ENCODE results near the gene DGKB.

Gene DGKB

DNA sequence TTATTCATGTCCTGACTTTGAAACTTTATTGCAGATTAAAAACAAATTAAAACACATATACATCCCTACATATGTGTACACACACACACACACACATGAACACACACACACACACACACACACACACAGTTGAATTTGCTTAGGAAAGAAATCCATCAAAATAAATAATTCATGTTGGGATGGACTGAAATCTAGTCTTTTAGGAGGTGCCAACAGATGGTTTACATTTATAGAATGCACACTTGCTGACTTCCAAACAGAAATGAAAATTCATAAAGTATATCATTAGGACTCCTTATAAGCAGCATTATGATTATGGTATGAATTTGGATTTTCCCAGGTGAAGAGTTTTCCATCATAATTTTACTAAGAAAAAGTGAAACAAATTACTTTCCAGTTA, 642.5 kb downstream of the DGKB start:
- DNase-seq = no peak

DNA sequence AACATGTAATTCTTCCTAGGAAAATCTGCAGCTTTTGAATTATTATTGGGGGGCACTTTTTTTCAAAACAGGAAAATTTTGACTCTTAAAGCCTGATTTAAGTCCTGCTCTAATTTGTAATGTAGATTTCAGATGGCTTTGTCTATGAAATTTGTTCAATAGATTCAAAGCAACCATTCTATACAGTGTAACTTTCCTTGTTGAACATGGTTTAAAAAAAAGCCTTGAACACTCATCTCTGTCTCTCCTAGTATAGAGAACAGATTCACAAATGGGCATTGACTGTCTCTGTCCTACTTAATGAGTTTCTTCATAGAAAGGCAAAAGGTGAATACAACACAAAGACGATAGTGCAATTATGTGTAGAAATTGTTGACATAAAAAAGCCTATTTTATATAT, 643.7 kb downstream of the DGKB start:
- no peak for DNase-seq

DNA sequence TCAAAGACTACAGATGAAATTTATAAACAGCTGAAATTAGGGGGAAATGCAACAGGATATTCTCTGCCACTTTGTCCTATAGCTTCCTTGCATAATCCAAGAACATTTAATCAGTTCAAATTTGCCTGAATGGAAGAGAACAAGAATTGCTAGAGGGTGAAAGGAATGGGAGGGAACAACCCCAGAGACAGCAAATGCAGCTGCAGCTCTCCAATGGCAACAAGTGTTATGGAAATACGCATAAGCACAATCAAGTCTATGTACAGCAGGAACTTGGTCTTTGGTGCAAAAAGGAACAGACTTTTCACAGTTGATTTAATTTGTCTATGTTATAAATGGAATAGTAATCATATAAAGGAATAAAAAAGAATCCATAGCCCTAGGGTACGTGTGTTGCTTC, 644.1 kb downstream of the DGKB start:
- no peak for DNase-seq

DNA sequence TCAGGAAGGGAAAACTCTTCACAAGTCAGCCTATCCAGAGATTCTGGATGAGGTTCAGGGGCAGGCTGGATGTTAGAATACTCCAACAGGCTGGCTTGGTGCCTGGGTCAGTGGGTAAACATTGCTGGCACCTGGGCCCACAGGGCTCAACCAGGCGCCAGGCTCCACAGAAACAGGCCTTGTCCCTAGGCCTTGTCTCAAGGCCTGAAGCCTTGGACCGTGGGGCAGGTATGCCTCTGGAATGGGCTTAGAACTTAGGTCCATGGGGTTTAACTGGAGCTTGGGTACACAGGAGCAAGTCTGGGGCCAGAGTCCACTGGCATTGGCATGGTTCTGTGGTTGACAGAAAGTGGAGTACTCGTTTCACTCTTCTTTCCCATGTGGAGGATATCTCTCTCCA, 650.1 kb downstream of the DGKB start:
- DNase-seq = no peak

DNA sequence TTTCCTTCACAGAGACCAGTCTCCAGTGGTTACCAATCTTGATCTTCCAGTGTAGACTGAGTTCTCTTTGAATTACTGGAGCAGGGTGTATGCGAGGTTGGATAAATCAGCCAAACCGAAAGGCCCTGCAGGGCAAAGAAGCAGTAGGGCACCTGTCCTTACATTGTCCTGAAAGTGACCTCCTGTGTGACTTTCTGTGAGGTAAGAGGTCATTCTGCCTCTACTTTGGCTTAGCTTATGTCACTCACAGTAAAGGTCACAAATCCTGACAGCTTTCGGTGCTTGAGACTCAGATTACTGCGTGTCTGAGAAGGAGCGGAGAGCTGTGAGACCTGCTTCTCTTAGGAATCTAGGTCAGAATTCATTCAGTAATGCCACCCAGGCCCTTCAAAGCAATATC, 660.4 kb downstream of the DGKB start:
- DNase-seq = no peak

DNA sequence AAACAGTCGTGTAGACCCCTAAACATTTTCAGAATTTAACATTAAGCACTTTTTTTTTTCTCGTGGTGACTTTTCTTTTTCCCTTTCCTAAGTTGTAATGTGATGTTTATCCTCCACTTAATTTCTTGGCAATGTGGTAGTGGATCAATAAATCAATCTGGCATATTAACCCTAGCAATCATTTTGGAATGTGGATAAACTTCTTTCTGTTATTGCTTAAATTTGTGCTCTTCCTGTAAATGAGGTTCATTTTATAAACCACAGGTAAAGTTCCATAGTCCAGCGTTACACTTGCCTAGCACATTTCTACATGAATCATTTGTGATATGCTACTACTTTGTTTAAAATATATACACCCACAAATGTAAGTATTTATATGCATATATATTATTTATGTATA, 665.7 kb downstream of the DGKB start:
- DNase-seq = no peak

DNA sequence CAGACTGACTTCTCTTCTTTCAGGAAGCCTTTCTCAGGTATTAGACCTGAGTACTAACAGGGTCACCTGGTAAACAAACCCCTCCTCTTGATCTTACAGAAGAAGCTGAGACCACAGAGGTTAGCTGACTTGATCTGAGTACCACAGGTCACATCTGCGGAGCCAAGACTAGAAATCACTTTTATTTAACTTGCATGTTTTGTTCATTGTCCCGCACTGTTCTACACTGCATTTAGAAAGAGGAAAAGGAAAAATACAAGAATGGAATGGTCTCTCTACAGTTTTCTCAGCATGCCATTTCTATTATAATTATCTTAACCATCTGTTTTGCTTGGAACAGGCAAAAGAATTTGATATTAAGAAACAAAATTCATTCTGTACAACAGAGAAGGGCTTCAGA, 667.5 kb downstream of the DGKB start:
- DNase-seq = no peak

DNA sequence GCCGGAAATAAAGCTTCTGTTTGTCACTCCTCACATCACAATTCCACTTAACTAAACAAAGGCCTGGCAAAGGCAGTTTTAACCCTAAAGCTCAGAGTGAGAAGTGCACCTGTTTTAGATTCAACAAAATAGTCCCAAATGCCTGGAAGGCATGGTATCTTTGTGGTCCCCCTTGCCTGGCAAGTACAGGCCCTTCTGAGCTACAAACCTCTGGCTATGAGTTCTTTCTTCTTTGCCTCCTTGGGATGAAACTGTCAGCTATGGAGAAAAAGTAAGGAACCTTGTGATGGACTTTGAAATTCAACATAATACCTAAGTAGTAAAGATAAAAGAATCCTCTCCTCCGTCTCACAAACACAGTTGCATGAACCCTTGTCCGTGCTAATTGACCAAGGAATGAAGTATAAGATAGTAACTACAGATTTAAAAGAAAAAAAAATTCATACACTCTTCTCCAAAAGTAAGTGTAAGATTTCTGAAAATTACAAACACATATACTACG, 668.6 kb downstream of the DGKB start:
- DNase-seq = no peak

DNA sequence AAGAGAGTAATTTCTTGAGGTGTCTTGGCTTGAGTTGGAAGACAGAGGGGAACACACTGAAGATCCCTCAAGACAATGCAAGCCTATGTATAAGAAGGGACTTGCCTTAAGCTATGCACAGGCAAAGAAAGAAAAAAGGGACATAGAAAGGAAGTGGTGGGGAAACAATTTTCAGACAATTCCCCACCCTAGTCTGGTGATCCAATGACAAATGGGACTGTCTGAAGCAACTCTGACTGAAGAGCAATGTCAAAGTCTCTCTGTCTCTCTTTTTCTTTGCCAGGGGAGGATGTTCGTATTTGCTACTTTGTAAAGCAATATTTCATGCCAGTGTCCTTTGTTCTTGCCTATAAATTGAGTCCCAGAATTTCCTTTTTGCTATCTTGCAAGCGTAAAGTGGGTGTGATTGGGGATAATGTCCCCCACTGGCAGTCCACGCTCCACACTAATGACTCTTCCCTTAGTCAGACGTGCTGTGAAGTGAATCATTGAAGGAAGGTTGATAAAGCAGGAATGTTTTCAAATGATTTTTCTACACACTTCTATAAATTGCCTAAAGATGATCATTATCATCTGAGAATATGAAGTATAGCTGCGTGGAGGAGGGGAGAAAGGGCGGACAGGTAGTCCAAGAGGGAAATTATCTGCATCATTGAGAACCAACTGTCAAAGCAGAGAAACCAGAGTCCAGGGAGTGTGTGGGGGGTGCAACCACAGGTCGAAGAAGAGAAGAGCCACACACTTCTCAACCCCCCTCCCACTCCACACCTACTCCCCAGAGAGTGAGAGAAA, 669.3 kb downstream of the DGKB start:
- no peak for DNase-seq

DNA sequence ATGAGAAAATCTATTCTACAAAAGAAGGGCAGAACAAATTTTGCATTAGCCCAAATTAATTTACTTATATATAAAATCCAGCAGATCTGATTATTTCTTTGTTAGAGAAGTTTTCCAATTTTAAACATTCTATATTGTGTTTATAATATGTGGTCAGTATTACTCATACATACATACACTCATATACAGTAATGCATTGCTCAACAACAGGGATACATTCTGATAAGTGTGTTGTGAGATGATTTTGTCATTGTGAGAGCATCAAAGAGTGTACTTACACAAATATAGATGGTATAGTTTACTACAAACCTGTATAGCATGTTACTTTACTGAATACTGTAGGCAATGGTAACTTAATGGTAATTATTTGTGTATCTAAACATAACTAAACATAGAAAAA, 673.5 kb downstream of the DGKB start:
- DNase-seq = no peak

DNA sequence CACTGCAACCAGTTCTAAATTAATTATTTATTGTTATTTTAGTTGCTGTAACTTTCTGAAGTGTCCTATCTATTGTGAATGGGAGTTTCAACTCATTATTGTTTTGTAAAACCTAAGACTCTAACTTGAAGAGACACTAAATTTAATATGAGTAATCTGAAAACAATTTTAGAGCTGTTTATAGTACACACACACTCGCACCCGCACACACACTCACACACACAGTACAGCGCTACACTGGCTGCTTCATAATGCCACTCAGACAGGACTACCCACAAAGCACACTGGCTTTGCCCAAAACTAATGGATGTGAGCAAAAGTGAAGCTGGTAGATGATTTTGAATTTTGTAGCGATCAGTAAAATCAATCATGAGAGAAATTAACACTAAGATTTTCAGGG, 674.2 kb downstream of the DGKB start:
- no peak for DNase-seq

DNA sequence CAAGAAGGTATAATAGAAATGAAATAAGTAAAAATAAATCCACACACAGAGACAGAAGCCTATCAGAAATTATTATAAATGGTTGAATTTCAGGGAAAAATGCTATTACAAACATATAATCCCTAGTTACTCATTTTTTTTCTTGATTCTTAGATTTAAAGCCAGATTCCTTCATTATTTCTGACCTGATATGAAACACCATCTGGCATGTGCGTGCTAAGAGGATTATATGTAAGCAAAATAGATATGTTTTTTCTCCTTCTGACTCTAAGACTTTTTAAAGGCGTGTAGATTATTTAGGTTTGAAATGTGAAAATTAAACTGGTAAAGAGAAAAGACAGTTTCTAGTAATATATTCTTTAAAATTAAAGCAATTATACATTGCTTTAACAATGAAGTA, 676.4 kb downstream of the DGKB start:
- no peak for DNase-seq

DNA sequence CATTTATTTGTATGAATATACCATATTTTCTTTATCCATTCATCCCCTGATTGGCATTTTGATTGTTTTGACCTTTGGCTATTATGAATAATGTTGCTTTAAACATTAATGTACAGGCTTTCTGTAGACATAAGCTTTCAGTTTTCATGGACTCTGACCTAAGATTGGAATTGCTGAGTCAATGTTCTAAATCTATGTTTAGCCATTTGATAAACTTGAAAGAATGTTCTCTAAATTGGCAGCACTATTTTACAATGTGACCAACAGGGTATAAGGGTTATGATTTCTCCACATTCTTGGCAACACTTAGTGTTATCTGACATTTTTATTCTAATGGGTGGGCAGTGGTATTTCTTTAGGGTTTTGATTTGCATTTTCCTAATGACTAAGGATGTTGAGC, 683.4 kb downstream of the DGKB start:
- no peak for DNase-seq

DNA sequence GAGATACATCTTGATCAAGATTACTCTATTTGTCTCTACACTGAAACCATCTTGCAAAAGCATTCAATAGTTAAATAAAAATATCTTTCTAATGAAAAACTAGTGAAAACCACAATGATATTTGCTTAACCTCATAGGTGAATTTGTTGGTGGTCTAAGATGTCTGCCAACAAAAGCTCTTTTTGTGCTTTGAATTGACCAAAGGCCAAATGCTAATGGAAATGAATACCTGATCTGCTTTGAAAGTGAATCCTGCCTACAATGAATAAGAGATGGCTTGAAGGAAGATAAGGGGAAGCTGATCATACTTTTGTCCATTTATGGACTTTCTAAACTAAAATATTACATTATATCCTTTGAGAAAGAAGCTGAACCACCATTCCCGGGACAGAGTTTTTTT, 684.2 kb downstream of the DGKB start:
- DNase-seq = no peak

DNA sequence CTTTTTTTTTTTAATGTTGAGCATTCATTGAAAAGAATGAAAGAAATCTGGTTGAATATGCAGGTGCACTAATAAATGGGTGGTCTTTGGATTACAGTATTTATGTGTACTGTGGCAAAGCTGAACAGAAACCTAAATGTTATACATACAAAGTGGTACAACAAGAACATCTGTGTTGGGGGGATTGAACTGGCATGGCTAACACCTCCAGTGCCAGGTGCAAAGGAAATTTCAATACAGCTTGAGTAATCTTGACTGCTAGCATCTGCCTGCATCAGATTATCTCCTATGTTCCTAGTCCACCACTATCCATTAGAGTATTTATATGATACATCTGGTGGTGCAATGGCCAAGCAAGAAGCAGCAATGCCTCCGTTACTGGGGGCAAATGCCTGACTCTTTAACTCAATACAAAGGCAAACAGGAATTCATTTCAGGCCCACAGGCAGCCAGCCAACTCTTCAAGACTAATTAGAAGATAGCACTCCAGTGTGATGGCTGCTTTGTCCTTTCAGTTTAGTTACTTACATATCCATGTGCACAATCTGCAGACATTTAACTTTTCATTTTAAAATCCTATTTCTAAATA, 692.6 kb downstream of the DGKB start:
- DNase-seq = no peak

DNA sequence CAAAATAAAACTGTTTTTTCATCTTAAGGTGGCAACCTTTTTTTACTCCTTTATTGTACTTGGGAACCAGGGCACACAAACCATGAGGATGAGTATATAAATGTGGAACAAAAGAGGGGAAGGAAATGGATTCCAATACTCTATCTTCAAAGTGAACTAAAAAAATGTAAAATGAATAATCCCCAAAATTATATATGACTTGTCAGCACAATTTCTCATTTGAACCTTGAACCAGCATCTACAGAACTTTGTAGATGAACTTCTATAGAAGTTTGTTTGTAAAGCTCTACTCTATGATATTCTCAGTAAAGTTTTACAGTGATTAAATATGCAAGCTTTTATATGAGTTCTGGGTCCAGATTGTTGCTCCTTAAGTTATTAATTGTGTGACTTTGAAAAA, 694.8 kb downstream of the DGKB start:
- DNase-seq = no peak

DNA sequence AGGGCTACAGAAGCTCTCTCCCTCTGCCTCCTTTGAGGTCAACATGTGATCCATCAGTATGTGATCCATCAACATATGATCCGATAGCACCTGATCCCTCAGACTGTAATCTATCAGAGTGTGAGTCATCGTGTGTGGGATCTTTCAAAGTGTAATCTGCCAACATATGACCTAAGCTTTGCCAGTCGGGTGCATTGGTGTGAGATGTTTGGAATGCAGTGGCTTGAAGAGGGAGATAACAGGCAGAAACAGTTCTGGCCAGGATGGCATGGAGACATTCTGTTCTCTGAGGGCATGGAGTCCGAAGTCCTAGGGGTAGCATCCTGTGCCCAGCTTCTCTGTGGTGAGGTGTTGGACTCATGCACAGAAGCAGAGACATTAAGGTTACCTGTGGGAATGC, 695.4 kb downstream of the DGKB start:
- no peak for DNase-seq

DNA sequence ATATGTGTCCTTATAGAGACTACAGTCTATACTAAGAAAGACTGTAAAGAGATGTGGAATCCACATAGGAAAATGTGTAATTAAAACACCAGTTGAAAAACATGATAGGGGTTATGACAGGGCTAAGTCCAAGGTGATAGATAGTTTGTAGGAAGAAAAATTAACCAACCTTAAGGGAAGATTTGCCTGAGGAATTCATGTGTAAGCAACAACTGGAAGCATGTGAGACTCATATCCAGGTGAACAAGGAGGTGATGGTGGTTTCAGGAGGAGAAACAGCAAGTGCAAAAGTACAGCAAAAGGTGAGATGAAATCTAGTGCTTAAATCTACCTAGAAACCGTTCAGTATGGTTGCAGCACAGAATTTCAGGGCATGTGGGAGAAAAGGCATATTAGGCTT, 696.4 kb downstream of the DGKB start:
- no peak for DNase-seq

DNA sequence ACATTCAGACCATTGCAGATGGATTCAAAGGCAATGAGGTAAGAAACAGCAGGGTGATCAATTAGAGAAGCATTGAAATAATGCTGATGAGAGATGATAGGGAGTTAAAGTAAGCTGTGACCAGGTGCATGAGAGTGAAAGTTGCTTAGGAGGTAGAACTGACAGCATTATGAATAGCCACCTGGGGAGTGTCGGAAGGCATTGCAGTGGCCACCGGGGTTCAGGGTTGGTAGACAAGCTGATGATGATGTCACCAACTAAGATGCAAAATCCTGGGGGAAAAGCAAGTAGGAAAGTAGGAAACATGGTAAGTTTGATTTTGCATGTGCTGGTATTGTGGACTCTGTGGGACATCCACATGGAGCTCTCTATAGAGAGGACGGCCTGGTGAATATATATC, 701.2 kb downstream of the DGKB start:
- DNase-seq = no peak

DNA sequence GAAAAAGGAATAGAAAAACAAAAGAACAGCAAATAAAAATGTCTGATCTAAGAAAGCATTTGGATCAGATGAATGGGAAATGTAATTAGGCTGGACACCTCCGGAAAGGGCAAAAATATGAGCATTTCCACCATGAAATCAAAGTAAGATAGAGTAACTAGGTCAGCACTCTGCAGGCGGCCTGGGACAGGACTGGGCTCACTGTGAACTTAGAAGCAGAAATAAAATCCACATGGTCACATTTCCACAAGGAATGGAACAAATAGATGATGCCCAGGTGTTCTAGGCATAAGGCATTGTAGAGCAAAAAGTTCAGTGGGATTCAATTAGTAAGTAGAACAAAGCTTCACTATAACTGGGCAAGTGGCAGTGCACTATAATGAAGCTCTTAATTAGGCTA, 703.2 kb downstream of the DGKB start:
- DNase-seq = no peak

DNA sequence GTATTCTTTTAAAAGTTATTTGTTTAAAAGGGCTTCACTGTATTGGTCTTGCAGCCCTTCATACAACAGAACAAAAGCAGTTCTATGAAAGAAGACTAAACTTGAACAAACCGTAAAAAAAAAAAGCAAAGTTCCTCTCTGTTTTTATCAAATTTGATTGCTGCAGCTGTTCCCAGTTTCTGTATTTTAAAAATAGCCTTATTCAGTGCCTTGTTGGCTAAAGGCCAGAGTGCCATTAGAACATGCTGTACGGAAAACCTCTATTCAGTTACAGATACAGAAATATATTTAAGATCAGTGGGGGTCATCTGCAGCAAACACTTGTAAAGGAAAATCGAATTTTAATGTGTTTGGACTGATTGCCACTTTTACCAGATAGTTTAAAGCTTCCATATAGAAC, 705.3 kb downstream of the DGKB start:
- DNase-seq = no peak

DNA sequence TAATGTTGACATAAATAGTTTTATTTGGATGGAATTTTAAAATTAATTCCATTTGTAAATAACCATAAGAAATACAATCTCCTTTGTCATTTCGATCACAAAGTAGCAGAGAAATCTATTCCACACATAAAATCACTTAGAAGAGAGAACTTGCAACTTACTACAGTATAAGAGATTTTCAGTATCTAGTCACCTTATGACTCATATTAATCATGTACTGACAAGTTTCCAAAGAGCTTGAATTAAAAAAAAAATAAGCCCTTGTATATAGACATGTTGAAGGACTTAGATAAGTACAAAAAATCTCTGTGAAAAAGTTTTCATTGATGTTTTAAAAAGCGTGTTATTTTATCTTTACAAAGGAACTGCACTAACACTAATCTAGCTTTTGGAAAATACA, 706.0 kb downstream of the DGKB start:
- no peak for DNase-seq

DNA sequence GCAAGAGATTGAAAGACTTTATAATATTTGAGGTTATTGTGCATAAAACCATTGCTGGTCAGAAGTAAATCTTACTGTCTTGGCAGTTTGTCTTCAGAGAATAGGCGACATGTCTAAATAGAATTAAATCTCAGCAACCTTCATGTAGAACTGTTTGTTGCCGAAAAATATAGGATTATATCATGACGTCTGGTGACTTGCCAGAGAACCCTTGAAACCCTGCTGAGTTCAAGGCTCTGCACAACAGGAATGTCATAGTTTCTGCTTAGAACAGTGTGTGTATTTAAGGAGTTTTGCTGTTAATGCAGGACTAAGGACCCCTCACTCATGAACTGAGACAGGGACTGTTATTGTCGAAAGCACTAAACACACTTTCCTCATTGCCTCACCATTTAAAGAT, 706.7 kb downstream of the DGKB start:
- no peak for DNase-seq

DNA sequence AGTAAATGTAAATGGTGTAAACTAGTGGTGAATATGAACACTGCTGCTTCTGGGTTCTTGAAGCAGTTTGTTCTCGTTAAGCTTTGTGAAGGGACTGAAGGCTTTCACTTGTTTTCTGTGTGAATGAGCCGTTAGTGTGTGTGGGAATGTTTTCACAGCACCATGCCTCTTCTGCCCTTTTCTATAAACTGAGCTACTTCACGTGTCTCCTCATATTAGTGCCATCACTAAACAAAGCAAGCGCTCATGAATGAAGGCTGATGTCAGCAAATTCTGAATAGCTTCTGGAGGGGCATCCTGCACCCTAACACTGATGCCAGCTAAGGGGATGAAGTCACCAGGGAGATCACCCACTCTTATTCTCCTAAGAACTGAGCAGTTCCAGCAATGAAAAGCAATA, 707.5 kb downstream of the DGKB start:
- no peak for DNase-seq

DNA sequence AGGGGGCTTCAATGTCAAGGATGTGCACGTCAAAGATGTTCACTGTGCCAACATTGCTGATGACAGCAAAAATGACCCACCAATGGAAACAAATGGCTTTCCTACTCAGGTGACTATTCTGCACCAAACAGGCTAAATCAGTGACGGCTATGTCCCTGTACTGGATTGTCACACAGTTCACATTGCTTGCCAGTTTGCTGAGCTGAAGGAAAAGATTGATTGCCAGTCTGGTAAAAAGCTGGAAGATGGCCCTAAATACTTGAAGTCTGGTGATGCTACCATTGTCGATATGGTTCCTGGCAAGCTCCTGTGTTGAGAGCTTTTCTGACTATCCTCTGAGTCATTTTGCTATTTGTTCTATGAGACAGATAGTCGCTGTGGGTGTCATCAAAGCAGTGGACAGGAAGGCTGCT, 710.9 kb downstream of the DGKB start:
- DNase-seq = no peak
